Suprapubic skin (tissue), 3 donors: Measurements from ENCODE around the gene IQUB.

Experiments used
- POLR2A ChIP-seq, 2 donors: fragments of 450-650 bp; IDR thresholded peaks; one replicate each; pipeline ENCODE4 v1.6.1; 2017; ENCODE audit warnings: antibody characterized with exemption in 2 of 2, mild to moderate bottlenecking in 2 of 2, moderate library complexity in 2 of 2
- TF ChIP-seq, protein P1 (sequence below), 2 donors: fragments of 200-600 bp in 1 of 2; fragments of 450-650 bp in 1 of 2; sonication (generic) in 1 of 2; IDR thresholded peaks; one replicate each; pipeline ENCODE4 v1.5.1; 2016 to 2019; ENCODE audit warnings: antibody characterized with exemption in 2 of 2, mild to moderate bottlenecking in 1 of 2, moderate library complexity in 1 of 2

DNA sequence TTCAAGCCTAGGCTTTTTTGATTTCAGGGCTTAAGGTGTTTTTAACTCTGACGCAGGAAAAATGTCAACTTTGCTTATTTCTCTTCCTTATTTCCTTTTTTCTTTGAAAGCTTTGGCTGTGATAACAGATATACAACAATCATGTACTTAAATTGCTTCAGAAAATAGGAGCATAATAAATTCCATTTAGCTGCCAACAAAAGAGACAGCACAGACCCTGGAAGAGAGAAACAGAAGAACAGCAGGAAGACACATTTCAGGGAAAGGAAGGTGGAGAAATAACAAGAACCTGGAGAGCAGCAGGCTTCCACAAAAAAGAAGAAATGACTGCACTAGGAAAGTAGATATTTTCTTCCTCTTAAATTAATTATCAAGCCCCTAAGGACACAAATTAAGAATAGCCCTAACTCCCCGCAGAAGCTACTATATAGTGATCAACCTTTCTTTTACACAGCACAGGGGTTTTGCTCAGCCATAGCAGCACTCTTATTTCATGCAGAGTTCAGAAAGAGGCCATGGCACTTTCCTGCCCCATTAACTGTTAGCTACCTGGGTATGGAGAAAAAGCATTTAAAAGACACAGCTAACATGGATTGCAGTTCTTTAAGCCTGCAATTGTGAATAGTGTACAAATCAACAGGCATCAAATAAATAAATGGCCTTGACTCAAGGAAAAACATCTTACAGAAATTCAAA is 61.5 kb downstream of the IQUB start:
- TF ChIP-seq, protein P1, sequence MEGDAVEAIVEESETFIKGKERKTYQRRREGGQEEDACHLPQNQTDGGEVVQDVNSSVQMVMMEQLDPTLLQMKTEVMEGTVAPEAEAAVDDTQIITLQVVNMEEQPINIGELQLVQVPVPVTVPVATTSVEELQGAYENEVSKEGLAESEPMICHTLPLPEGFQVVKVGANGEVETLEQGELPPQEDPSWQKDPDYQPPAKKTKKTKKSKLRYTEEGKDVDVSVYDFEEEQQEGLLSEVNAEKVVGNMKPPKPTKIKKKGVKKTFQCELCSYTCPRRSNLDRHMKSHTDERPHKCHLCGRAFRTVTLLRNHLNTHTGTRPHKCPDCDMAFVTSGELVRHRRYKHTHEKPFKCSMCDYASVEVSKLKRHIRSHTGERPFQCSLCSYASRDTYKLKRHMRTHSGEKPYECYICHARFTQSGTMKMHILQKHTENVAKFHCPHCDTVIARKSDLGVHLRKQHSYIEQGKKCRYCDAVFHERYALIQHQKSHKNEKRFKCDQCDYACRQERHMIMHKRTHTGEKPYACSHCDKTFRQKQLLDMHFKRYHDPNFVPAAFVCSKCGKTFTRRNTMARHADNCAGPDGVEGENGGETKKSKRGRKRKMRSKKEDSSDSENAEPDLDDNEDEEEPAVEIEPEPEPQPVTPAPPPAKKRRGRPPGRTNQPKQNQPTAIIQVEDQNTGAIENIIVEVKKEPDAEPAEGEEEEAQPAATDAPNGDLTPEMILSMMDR (IDR thresholded peaks at IDR 0.05), result no peak
- TF ChIP-seq POLR2A (IDR thresholded peaks at IDR 0.05), result no peak
